ENCODE results near the gene FSTL5.

GRCh38 chr4:161893566-161893965 lies 270.2 kb downstream of the FSTL5 start:
- TF ChIP-seq CTCF (IDR thresholded peaks at IDR 0.05) (no peak), POLR2A (IDR thresholded peaks at IDR 0.05) (no peak)
